Measurements from ENCODE around the gene ADAMTS3. TPM values are rescaled to one million over a fixed set of nuclear protein-coding genes. Genes with fewer than 3 reads are reported as not detected.
A peak's percentile ranks its signal among the peaks of the same experiment; 100 is the strongest.

Gene ADAMTS3
- total and polyA plus RNA-seq, 2 experiments from 2014 or later: 1.2 to 3.7 TPM

GRCh38 chr4:72295966-72296557 is 273.0 kb downstream of the ADAMTS3 start:
- no peak overlapping the region for H3K27ac ChIP-seq (ENCODE audit: low read depth)
- H3K4me2 ChIP-seq: no peak overlapping the region
- Mint-ChIP-seq H3K4me3 (no peak overlapping the region), H3K4me1 (peaks cover 4% of the 10 kb centered on the region; the same call in 2 of the 3 replicates), H3K27me3 (ENCODE audit: insufficient read depth, low read depth, poor library complexity) (no peaks in the 10 kb centered on the region), H3K36me3 (ENCODE audit: low read depth) (peaks cover 13% of the 10 kb centered on the region; the same call in 2 of the 3 replicates), H3K9me3 (peaks cover 7% of the 10 kb centered on the region; the same call in 1 of the 3 replicates), H3K27ac (no peak overlapping the region)
- peak; percentile 86 for ATAC-seq
- TF ChIP-seq POLR2AphosphoS5 (IDR thresholded peaks at IDR 0.05; ENCODE audit: low read depth) (no peak), CTCF (conservative IDR thresholded peaks at IDR 0.05; ENCODE audit: low read depth in 2 of 2) (peak; percentile 73 to 75), EZH2phosphoT487 (IDR thresholded peaks at IDR 0.05; ENCODE audit: unreplicated experiment) (no peak)
- no peak overlapping the region for H2AFZ ChIP-seq
- no peaks in the 10 kb centered on the region for H4K20me1 ChIP-seq (replicated peaks; ENCODE audit: insufficient read depth)
- H3K9me2 ChIP-seq (ENCODE audit: insufficient read depth): 0 out of 2 replicates have a peak, but pooled peaks cover 3% of the 10 kb centered on the region
- H3F3A ChIP-seq (replicated peaks; ENCODE audit: low read depth): no peaks in the 10 kb centered on the region
- peak; percentile 80 for DNase-seq (ENCODE audit: low spot score)
- no peaks in the 10 kb centered on the region for H3K36me3 ChIP-seq (ENCODE audit: insufficient read depth)
- H3K4me1 ChIP-seq (ENCODE audit: insufficient read depth): no peaks in the 10 kb centered on the region
- H3K27me3 ChIP-seq (ENCODE audit: insufficient read depth): no peaks in the 10 kb centered on the region
- no peak overlapping the region for H3K4me3 ChIP-seq
- no peaks in the 10 kb centered on the region for H3K79me2 ChIP-seq (replicated peaks; ENCODE audit: insufficient read depth)

- Histone ChIP-seq H3K79me2 (replicated peaks; ENCODE audit: insufficient read depth) (no peaks in the 10 kb centered on the region), H4K20me1 (replicated peaks; ENCODE audit: insufficient read depth) (no peaks in the 10 kb centered on the region), H3K27ac (ENCODE audit: low read depth) (no peak overlapping the region), H3K27me3 (ENCODE audit: insufficient read depth) (no peaks in the 10 kb centered on the region), H3K4me3 (no peak overlapping the region), H3K9me2 (ENCODE audit: insufficient read depth) (0 out of 2 replicates have a peak, but pooled peaks cover 8% of the 10 kb centered on the region), H3K4me2 (no peak overlapping the region), H3K4me1 (ENCODE audit: insufficient read depth) (no peaks in the 10 kb centered on the region), H2AFZ (no peak overlapping the region), H3F3A (replicated peaks; ENCODE audit: low read depth) (no peaks in the 10 kb centered on the region), H3K36me3 (ENCODE audit: insufficient read depth) (peaks cover 4% of the 10 kb centered on the region; the same call in 1 of the 2 replicates)
- Mint-ChIP-seq H3K4me1 (no peaks in the 10 kb centered on the region), H3K9me3 (peaks cover 7% of the 10 kb centered on the region; the same call in 1 of the 3 replicates), H3K27ac (no peak overlapping the region), H3K4me3 (no peak overlapping the region), H3K27me3 (ENCODE audit: insufficient read depth, low read depth, poor library complexity) (peaks cover 1% of the 10 kb centered on the region), H3K36me3 (ENCODE audit: low read depth) (peaks cover 17% of the 10 kb centered on the region)
- ATAC-seq (no peak), DNase-seq (ENCODE audit: low spot score) (no peak)
- no peak for TF ChIP-seq REST (IDR thresholded peaks at IDR 0.05; ENCODE audit: unreplicated experiment)
- TF ChIP-seq EZH2phosphoT487 (IDR thresholded peaks at IDR 0.05; ENCODE audit: unreplicated experiment): no peak
- TF ChIP-seq STAT1 (IDR thresholded peaks at IDR 0.05; ENCODE audit: unreplicated experiment): no peak
- no peak for TF ChIP-seq ZNF462 (CRISPR knock-in tag; IDR thresholded peaks at IDR 0.05)
- TF ChIP-seq CTCF (conservative IDR thresholded peaks at IDR 0.05; ENCODE audit: low read depth in 2 of 2): no peak
These were observed 278.3 kb downstream of the ADAMTS3 start for GRCh38 chr4:72290737-72291136.
